Natural killer cell (primary cell): ENCODE data around the gene PRDM10. TPM values are rescaled to one million over a fixed set of nuclear protein-coding genes. Genes with fewer than 3 reads are reported as not detected.

ENCODE experiments used
- ATAC-seq, 3 donors: fragments of 150-1000 bp in 2 of 3; fragments of 200-7000 bp in 1 of 3; cut with Tn5 transposase; 1 replicate in 1 of 3; 2 replicates in 2 of 3; pipeline ENCODE4 v1.10.0; 2021; ENCODE audit warnings: mild to moderate bottlenecking in 2 of 3, moderate library complexity in 2 of 3
- DNase-seq, 2 donors: peaks; one replicate each; pipeline versions ENCODE4 v3.0.0 to v3.0.0-alpha.2; 2013 to 2021; ENCODE audit warnings: mixed read lengths in 1 of 2
- H3K27ac ChIP-seq: one replicate; pipeline ENCODE4 v1.5.1; 2013; ENCODE audit warnings: mild to moderate bottlenecking, low read length
- H3K27me3 ChIP-seq: one replicate; pipeline ENCODE4 v1.6.1; 2013; ENCODE audit warnings: low read length; ENCODE audit not compliant: control insufficient read depth, insufficient read depth
- H3K36me3 ChIP-seq: one replicate; pipeline ENCODE4 v1.6.1; 2013; ENCODE audit warnings: low read length; ENCODE audit not compliant: control insufficient read depth, insufficient read depth
- H3K4me1 ChIP-seq: one replicate; pipeline ENCODE4 v1.6.1; 2013; ENCODE audit warnings: low read length; ENCODE audit not compliant: control insufficient read depth, insufficient read depth
- H3K4me3 ChIP-seq: one replicate; pipeline ENCODE4 v1.5.1; 2013; ENCODE audit warnings: low read length
- H3K9me3 ChIP-seq: one replicate; pipeline ENCODE4 v1.6.1; 2013; ENCODE audit warnings: low read length; ENCODE audit not compliant: control insufficient read depth, insufficient read depth
- H3K27ac Mint-ChIP-seq, 2 donors: one replicate each; pipeline ENCODE4 v1.8.0; 2022; ENCODE audit warnings: mild to moderate bottlenecking in 2 of 2, mixed read lengths in 2 of 2, moderate library complexity in 1 of 2
- H3K27me3 Mint-ChIP-seq, 2 donors: one replicate each; pipeline ENCODE4 v1.8.0; 2022; ENCODE audit warnings: low read depth in 2 of 2, mixed read lengths in 2 of 2
- H3K36me3 Mint-ChIP-seq: one replicate; pipeline ENCODE4 v1.8.0; 2022; ENCODE audit warnings: mixed read lengths
- H3K4me1 Mint-ChIP-seq, 2 donors: one replicate each; pipeline ENCODE4 v1.8.0; 2022; ENCODE audit warnings: mixed read lengths in 2 of 2
- H3K4me3 Mint-ChIP-seq: one replicate; pipeline ENCODE4 v1.8.0; 2022; ENCODE audit warnings: mild to moderate bottlenecking, moderate library complexity, mixed read lengths
- H3K9me3 Mint-ChIP-seq, 2 donors: one replicate each; pipeline ENCODE4 v1.8.0; 2022; ENCODE audit warnings: mixed read lengths in 2 of 2
- CTCF ChIP-seq: fragments of 200-600 bp; IDR thresholded peaks from one replicate; pipeline ENCODE4 v1.8.0; 2022; ENCODE audit warnings: antibody characterized with exemption
- WGBS: methylation state at CpG from one replicate; pipeline ENCODE4 v1.1.7; 2013; ENCODE audit warnings: missing lambda C conversion rate; ENCODE audit not compliant: insufficient coverage; 5-methylcytosine and 5-hydroxymethylcytosine counted together
- intact Hi-C: fragments of 100-400 bp; cut with micrococcal nuclease; formaldehyde crosslinking; loops from one replicate; pipeline ENCODE4 v1.14.2; 2022
- total RNA-seq, 4 donors: library from RNA; stranded (reverse); fragments of 120-200 nt in 1 of 4; gene quantifications; one replicate each; pipeline versions ENCODE4 v1.2.3 to v1.2.4, GENCODE V29; 2013 to 2022

Gene PRDM10
- total RNA-seq, 3 donors from 2014 or later (not counting 1 experiment from before 2014, with no cell fraction given), result 10.3 to 13.1 (median 12.5) TPM

GRCh38 chr11:129944696-129945095 is 57.9 kb downstream of the PRDM10 start:
- Mint-ChIP-seq H3K27me3 (no peaks in the 10 kb centered on the region), H3K9me3 (no peaks in the 10 kb centered on the region), H3K4me1 (no peaks in the 10 kb centered on the region), H3K27ac (no peak overlapping the region), H3K4me3 (no peak overlapping the region), H3K36me3 (peaks cover 9% of the 10 kb centered on the region)
- no peak for TF ChIP-seq CTCF
- intact Hi-C loops, result no loop called here
- Histone ChIP-seq H3K4me3 (no peak overlapping the region), H3K36me3 (peaks cover 9% of the 10 kb centered on the region), H3K27ac (no peak overlapping the region), H3K9me3 (no peaks in the 10 kb centered on the region), H3K4me1 (no peaks in the 10 kb centered on the region), H3K27me3 (no peaks in the 10 kb centered on the region)
- WGBS, result 98% methylated on average over 18 of the region's 18 CpGs
- ATAC-seq, result no peak
- no peak for DNase-seq

GRCh38 chr11:129943036-129943435 is 59.6 kb downstream of the PRDM10 start:
- no peak for TF ChIP-seq CTCF
- Mint-ChIP-seq H3K4me1 (no peaks in the 10 kb centered on the region), H3K4me3 (no peak overlapping the region), H3K9me3 (no peaks in the 10 kb centered on the region), H3K36me3 (peaks cover 9% of the 10 kb centered on the region), H3K27ac (no peak overlapping the region), H3K27me3 (no peaks in the 10 kb centered on the region)
- Histone ChIP-seq H3K36me3 (peaks cover 12% of the 10 kb centered on the region), H3K4me1 (no peaks in the 10 kb centered on the region), H3K9me3 (no peaks in the 10 kb centered on the region), H3K27ac (no peak overlapping the region), H3K4me3 (no peak overlapping the region), H3K27me3 (no peaks in the 10 kb centered on the region)
- ATAC-seq (no peak), DNase-seq (no peak)
- intact Hi-C loops, result no loop called here

GRCh38 chr11:129939510-129939909 is 63.1 kb downstream of the PRDM10 start:
- no peak for DNase-seq
- no peak for ATAC-seq
- Mint-ChIP-seq H3K4me3 (no peak overlapping the region), H3K9me3 (no peaks in the 10 kb centered on the region), H3K27ac (no peak overlapping the region), H3K27me3 (no peaks in the 10 kb centered on the region), H3K4me1 (no peaks in the 10 kb centered on the region), H3K36me3 (peaks cover 21% of the 10 kb centered on the region)
- Histone ChIP-seq H3K27ac (no peak overlapping the region), H3K36me3 (peaks cover 8% of the 10 kb centered on the region), H3K9me3 (no peaks in the 10 kb centered on the region), H3K4me3 (no peak overlapping the region), H3K27me3 (no peaks in the 10 kb centered on the region), H3K4me1 (no peaks in the 10 kb centered on the region)
- intact Hi-C loops, result no loop called here
- WGBS, result 85% methylated on average over 4 of the region's 4 CpGs
- no peak for TF ChIP-seq CTCF

- intact Hi-C loops, result no loop called here
- 95% methylated on average over 5 of the region's 5 CpGs for WGBS
- Mint-ChIP-seq H3K9me3 (no peaks in the 10 kb centered on the region), H3K36me3 (peaks cover 28% of the 10 kb centered on the region), H3K27me3 (no peaks in the 10 kb centered on the region), H3K27ac (no peak overlapping the region), H3K4me3 (no peak overlapping the region), H3K4me1 (no peaks in the 10 kb centered on the region)
- no peak for TF ChIP-seq CTCF
- no peak overlapping the region for H3K4me3 ChIP-seq
- no peaks in the 10 kb centered on the region for H3K27me3 ChIP-seq
- DNase-seq (no peak), ATAC-seq (no peak)
- H3K9me3 ChIP-seq, result no peaks in the 10 kb centered on the region
- H3K4me1 ChIP-seq, result no peaks in the 10 kb centered on the region
- peaks cover 5% of the 10 kb centered on the region for H3K36me3 ChIP-seq
- no peak overlapping the region for H3K27ac ChIP-seq
Measured at GRCh38 chr11:129938764-129939163, 63.9 kb downstream of the PRDM10 start.
